Stimulated activated CD8-positive, alpha-beta memory T cell treated with anti-CD3 and anti-CD28 coated beads, Interleukin-12 subunit alpha, Interleukin-12 subunit beta, amount 100 ng/mL, for 1 hour (primary cell): ENCODE data around the gene OBP2B.
"Not testable (repeated sequence)": the region's sequence is repeated elsewhere in the genome, so short reads cannot be mapped to it uniquely, and the experiment has no call there.

Experiments
- DNase-seq: peaks from one replicate; pipeline ENCODE4 v3.0.0-alpha.2; 2020; ENCODE audit warnings: low read depth

The OBP2B gene

GRCh38 chr9:133221177-133221809 lies 12.2 kb upstream of the OBP2B start:
- DNase-seq: no peak

- DNase-seq: not testable (repeated sequence)
Measured at GRCh38 chr9:133218049-133218975, 9.3 kb upstream of the OBP2B start.

DNA sequence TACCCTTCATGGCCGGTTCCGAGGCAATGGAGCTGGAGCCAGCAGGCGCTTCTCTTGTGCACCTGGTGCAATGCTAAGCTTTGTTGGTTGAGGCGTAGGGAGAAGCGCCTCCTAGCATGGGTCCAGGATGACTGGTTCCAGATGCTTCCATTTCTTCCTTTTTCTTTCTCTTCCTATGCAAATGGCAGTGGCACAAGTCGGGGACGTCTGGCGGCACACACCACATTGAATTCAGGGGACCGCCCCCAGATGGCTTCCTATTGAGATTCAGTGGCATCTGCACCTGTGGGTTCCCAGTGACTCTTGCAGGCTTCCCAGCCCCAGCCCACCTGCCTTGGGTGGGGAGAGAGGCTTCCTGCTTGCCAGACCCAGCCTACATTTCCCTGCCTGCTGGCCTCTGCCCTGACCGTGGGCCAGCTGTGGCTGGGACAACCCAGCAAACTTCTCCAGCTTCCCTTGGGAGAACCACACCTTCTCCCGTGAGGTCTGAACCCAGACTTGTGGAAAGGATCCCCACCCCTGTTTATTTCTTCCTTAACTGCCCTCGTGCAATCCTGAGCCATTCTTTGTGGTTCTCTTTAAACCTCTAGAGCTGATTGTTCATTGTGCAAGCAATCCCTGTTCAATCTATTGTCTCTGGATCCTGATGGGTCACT lies 8.4 kb upstream of the OBP2B start:
- not testable (repeated sequence) for DNase-seq

- DNase-seq: not testable (repeated sequence)
Measured at GRCh38 chr9:133214276-133214675, 5.2 kb upstream of the OBP2B start.

GRCh38 chr9:133210609-133211008 lies 1.6 kb upstream of the OBP2B start:
- DNase-seq: no peak

- no peak for DNase-seq
Measured at GRCh38 chr9:133210202-133210532, 1.1 kb upstream of the OBP2B start.

DNA sequence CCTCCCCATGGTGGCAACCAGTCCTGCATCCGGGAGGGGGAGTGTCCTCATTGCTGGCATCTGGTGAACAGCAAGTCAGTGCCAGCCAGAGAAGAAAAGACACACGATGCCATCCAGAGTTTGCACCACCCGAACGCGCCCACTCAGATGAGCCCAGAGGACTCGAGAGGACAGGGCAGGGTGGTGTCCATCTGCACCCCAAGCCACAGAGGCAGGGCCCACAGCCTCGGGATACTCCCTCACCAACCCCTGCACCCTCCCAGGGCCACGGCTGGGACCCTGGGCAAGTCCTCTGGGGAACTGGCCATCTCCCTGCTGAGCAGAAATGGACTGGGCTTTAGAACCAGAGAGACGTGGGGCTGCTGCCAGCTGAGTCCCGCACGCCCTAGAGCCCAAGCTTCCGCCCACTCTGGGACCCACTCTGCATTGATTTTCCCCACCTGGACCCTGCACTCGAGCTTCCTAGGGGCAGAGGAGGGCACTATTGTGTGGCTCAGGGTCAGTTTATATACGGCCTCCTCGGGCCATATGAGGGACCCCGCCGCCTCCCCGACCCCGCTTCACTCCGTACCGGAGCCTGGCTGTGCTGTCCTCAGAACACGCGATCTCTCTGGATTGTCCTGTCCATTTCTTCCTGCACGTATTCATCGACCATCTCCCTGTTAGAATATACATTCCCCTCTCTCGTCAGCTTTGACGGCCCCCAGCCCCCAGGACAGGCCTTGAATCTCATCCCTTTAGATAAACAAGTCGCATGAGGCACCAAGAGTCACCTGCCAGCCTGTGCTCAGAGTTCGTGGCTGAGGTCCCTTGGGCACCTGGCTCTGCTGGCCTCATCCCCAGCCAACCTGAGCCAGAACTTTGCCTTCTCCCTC lies 514 bp upstream of the OBP2B start:
- not testable (repeated sequence) for DNase-seq

- not testable (repeated sequence) for DNase-seq
Measured at GRCh38 chr9:133208171-133208879, 725 bp downstream of the OBP2B start.

- DNase-seq: no peak
Measured at GRCh38 chr9:133207540-133208170, 1.4 kb downstream of the OBP2B start.

GRCh38 chr9:133207021-133207531 lies 2.0 kb downstream of the OBP2B start:
- no peak for DNase-seq

- DNase-seq: no peak
Measured at GRCh38 chr9:133205996-133206931, 2.8 kb downstream of the OBP2B start.

- DNase-seq: not testable (repeated sequence)
Measured at GRCh38 chr9:133205481-133205887, 3.6 kb downstream of the OBP2B start.

- no peak for DNase-seq
Measured at GRCh38 chr9:133204993-133205336, 4.1 kb downstream of the OBP2B start.

- DNase-seq: no peak
Measured at GRCh38 chr9:133204335-133204992, 4.6 kb downstream of the OBP2B start.

DNA sequence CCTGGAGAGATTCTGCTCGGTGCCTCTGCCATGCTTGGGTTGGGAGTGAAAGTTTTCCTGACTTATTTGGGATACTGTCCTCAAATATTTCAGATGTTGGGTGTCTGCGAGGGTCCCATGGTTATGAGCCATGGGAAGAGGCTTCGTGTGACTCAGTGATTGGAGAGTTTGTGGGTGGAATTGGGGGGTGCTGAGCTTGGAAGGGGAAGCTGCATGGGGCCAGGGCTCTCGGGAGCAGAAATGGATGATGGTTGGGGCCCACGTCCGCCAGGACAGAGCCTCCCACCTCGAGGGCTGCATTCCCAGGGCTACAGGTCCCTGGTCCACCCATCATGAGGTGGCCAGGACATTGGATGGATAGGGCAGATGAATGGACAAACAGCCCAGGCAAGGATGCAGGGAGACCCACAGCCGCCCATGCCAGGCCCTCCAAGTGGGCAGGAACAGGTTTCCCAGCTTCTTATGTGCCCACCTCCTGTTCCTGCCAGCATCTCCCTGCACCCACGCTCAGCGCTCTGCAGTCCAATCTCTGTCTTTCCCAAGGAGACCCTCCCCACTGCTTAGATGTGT lies 5.5 kb downstream of the OBP2B start:
- DNase-seq: no peak

- DNase-seq: no peak
Measured at GRCh38 chr9:133202688-133203453, 6.2 kb downstream of the OBP2B start.

DNA sequence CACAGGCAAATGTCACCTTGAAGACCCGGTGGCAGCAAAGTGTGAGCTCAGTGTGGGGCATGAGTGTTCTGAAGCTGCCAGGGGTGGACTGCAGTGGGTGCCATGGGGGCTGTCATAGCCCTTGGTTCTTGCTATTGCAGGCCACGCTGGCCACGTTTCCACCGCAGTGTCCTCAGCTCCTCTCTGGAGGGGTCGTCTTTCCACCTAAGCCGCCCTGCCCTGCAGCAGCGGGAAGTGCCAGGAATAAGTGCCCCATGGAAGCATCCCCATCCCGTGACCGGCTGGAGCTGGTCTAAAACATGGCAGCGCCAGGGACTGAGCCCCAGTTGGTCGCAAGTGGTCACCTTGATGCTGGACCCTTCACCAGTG lies 6.9 kb downstream of the OBP2B start:
- no peak for DNase-seq
